HEK293T (cell line): ENCODE data around the gene MTCL3.

ENCODE experiments used
- CTCF ChIA-PET: fragments of 350-600 bp; formaldehyde crosslinking; extraction: SDS; loops from one replicate; lab custom pipeline; 2021; ENCODE audit warnings: antibody characterized with exemption, inconsistent platforms; lab: Yijun Ruan, JAX
- POLR2A ChIA-PET: fragments of 350-600 bp; formaldehyde crosslinking; extraction: SDS; loops from one replicate; lab custom pipeline; 2020; ENCODE audit warnings: antibody characterized with exemption, inconsistent platforms; lab: Yijun Ruan, JAX
- DNase-seq: peaks from one replicate; pipeline ENCODE4 v3.0.0; 2012; ENCODE audit warnings: mixed read lengths; ENCODE audit errors: extremely low spot score
- ARNT ChIP-seq: fragments of 450-650 bp; IDR thresholded peaks from 2 replicates; pipeline ENCODE4 v1.6.1; 2017; ENCODE audit warnings: mild to moderate bottlenecking
- BHLHE40 ChIP-seq: fragments of 450-650 bp; IDR thresholded peaks from 2 replicates; pipeline ENCODE4 v1.6.1; 2016; ENCODE audit warnings: mild to moderate bottlenecking, moderate library complexity, borderline replicate concordance
- CTBP1 ChIP-seq: fragments of 450-650 bp; IDR thresholded peaks from 2 replicates; pipeline ENCODE4 v1.6.1; 2016; ENCODE audit warnings: borderline replicate concordance
- ELF4 ChIP-seq: fragments of 450-650 bp; IDR thresholded peaks from 2 replicates; pipeline ENCODE4 v1.6.1; 2017; ENCODE audit warnings: antibody characterized with exemption
- FOXA1 ChIP-seq: fragments of 450-650 bp; IDR thresholded peaks from 2 replicates; pipeline ENCODE4 v1.6.1; 2016; ENCODE audit warnings: mild to moderate bottlenecking
- FOXK2 ChIP-seq: fragments of 450-650 bp; IDR thresholded peaks from 2 replicates; pipeline ENCODE4 v1.6.1; 2016; ENCODE audit warnings: mild to moderate bottlenecking
- FOXM1 ChIP-seq: fragments of 450-650 bp; IDR thresholded peaks from 2 replicates; pipeline ENCODE4 v1.6.1; 2017; ENCODE audit warnings: mild to moderate bottlenecking, borderline replicate concordance
- HDGF ChIP-seq: fragments of 450-650 bp; IDR thresholded peaks from 2 replicates; pipeline ENCODE4 v1.6.1; 2017; ENCODE audit warnings: antibody characterized with exemption, borderline replicate concordance
- L3MBTL2 ChIP-seq: fragments of 450-650 bp; conservative IDR thresholded peaks from 2 replicates; pipeline ENCODE4 v1.6.1; 2016; ENCODE audit warnings: mild to moderate bottlenecking
- LEF1 ChIP-seq: fragments of 450-650 bp; IDR thresholded peaks from 2 replicates; pipeline ENCODE4 v1.6.1; 2017; ENCODE audit warnings: mild to moderate bottlenecking, borderline replicate concordance
- NFRKB ChIP-seq: fragments of 450-650 bp; IDR thresholded peaks from 2 replicates; pipeline ENCODE4 v1.6.1; 2016; ENCODE audit warnings: mild to moderate bottlenecking, moderate library complexity
- PKNOX1 ChIP-seq: fragments of 450-650 bp; IDR thresholded peaks from 2 replicates; pipeline ENCODE4 v1.6.1; 2016
- SP1 ChIP-seq: fragments of 450-650 bp; IDR thresholded peaks from 2 replicates; pipeline ENCODE4 v1.6.1; 2017
- SUZ12 ChIP-seq: fragments of 450-650 bp; IDR thresholded peaks from 2 replicates; pipeline ENCODE4 v1.6.1; 2016; ENCODE audit warnings: mild to moderate bottlenecking
- TARDBP ChIP-seq: fragments of 450-650 bp; IDR thresholded peaks from 2 replicates; pipeline ENCODE4 v1.6.1; 2016
- ZNF384 ChIP-seq: fragments of 450-650 bp; IDR thresholded peaks from 2 replicates; pipeline ENCODE4 v1.6.1; 2016

MTCL3 gene

GRCh38 chr6:127494240-127494767 is 24.8 kb downstream of the MTCL3 start:
- ChIA-PET POLR2A (no interaction called here), CTCF (interaction anchor here (0.8 to 1.2 kb wide), 2 partner anchors 8 to 22 kb away, joined by 4 to 6 read pairs; no protein-coding TSS in a partner anchor)
- no peak for DNase-seq
- TF ChIP-seq LEF1 (no peak), BHLHE40 (no peak), ARNT (no peak), FOXA1 (no peak), NFRKB (no peak), FOXM1 (no peak), ELF4 (no peak), HDGF (no peak), SP1 (no peak), TARDBP (no peak), PKNOX1 (no peak), FOXK2 (no peak), CTBP1 (no peak), ZNF384 (no peak)

DNA sequence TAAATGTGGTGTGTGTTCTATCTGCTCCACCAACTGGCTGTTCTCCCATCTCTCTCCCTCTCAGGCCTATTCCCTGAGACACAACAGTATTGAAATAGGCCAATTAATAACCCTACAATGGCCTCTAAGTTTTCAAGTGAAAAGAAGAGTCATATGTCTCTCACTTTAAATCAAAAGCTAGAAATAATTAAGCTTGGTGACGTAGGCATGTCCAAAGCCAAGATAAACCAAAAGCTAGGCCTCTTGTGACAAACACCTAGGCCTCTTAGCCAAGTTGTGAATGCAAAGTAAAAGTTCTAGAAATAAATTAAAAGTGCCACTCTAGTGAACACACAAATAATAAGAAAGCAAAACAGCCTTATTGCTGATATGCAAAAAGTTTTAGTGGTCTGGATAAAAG is 29.9 kb downstream of the MTCL3 start:
- ChIA-PET CTCF (no interaction called here), POLR2A (interaction anchor here (1.3 kb wide), 1 partner anchor 26 kb away, joined by 3 read pairs; no protein-coding TSS in a partner anchor)
- TF ChIP-seq L3MBTL2 (no peak), ZNF384 (no peak), FOXK2 (no peak), BHLHE40 (no peak), LEF1 (no peak), TARDBP (no peak), FOXA1 (no peak), NFRKB (no peak), SP1 (no peak), HDGF (no peak), SUZ12 (no peak), CTBP1 (no peak), PKNOX1 (no peak), FOXM1 (no peak), ELF4 (no peak)
- no peak for DNase-seq

DNA sequence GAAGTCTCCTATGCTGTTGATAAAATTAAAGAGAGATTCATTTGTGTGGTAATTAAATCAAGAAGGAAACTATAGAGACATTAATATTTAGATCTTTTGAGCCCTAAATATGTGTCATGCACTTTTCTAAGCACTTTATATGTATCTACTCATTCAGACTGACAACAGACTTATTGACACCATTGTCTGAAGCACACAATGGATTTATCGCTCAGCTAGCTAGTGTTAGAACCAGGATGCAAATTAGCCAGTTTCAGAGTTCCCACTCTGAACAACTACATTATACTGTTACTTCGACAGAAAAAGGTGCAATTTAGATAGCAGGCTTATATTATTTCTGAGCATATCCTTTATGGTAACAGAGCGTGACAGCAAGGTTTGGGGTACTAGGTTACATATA is 32.2 kb downstream of the MTCL3 start:
- TF ChIP-seq FOXK2 (no peak), SUZ12 (no peak), SP1 (no peak), NFRKB (no peak), FOXA1 (no peak), TARDBP (no peak), LEF1 (no peak), ELF4 (no peak), CTBP1 (no peak), FOXM1 (no peak), L3MBTL2 (no peak), ZNF384 (no peak), PKNOX1 (no peak), ARNT (no peak), HDGF (no peak), BHLHE40 (no peak)
- no peak for DNase-seq
- CTCF ChIA-PET = interaction anchor here (1.1 kb wide), 1 partner anchor 30 kb away, joined by 3 read pairs; no protein-coding TSS in a partner anchor
- POLR2A ChIA-PET = no interaction called here

- ChIA-PET CTCF (interaction anchor here (0.6 to 1.0 kb wide), 3 partner anchors 32 to 1612 kb away, joined by 3 to 4 read pairs (median 3); no protein-coding TSS in a partner anchor), POLR2A (interaction anchor here (1.9 kb wide), 1 partner anchor 31 kb away, joined by 11 read pairs; no protein-coding TSS in a partner anchor)
- TF ChIP-seq FOXA1 (no peak), L3MBTL2 (no peak), FOXM1 (no peak), ZNF384 (no peak), SUZ12 (no peak), ARNT (no peak), BHLHE40 (no peak), NFRKB (no peak), CTBP1 (no peak), HDGF (no peak), PKNOX1 (no peak)
- no peak for DNase-seq
Observed at GRCh38 chr6:127484212-127484863, 34.8 kb downstream of the MTCL3 start.
